GM12801 (cell line): ENCODE measurements around the gene C1orf198.

ENCODE experiments used
- CTCF ChIP-seq: IDR thresholded peaks from one replicate; pipeline ENCODE4 v1.5.1; 2011; ENCODE audit warnings: control low read depth; ENCODE audit not compliant: insufficient read length; ENCODE audit errors: extremely low read depth

C1orf198 gene

GRCh38 chr1:230823426-230823825, 44.9 kb downstream of the C1orf198 start:
- no peak for TF ChIP-seq CTCF

GRCh38 chr1:230822092-230822581, 46.2 kb downstream of the C1orf198 start:
- no peak for TF ChIP-seq CTCF

GRCh38 chr1:230821346-230821745, 47.0 kb downstream of the C1orf198 start:
- TF ChIP-seq CTCF = no peak

GRCh38 chr1:230820568-230820967, 47.8 kb downstream of the C1orf198 start:
- TF ChIP-seq CTCF = no peak

GRCh38 chr1:230819976-230820375, 48.3 kb downstream of the C1orf198 start:
- no peak for TF ChIP-seq CTCF

GRCh38 chr1:230818901-230819300, 49.4 kb downstream of the C1orf198 start:
- no peak for TF ChIP-seq CTCF

GRCh38 chr1:230818367-230818766, 50.0 kb downstream of the C1orf198 start:
- no peak for TF ChIP-seq CTCF

GRCh38 chr1:230816018-230816417, 52.3 kb downstream of the C1orf198 start:
- no peak for TF ChIP-seq CTCF
